ENCODE results near the gene PRDM5. TPM values are rescaled to one million over a fixed set of nuclear protein-coding genes. Genes with fewer than 3 reads are reported as not detected.

PRDM5 gene
- total and polyA plus RNA-seq, 10 of the 15 experiments (the other 5 are each of a cell fraction or from before 2014, with no cell fraction given): 0.07 TPM; not detected in 9

DNA sequence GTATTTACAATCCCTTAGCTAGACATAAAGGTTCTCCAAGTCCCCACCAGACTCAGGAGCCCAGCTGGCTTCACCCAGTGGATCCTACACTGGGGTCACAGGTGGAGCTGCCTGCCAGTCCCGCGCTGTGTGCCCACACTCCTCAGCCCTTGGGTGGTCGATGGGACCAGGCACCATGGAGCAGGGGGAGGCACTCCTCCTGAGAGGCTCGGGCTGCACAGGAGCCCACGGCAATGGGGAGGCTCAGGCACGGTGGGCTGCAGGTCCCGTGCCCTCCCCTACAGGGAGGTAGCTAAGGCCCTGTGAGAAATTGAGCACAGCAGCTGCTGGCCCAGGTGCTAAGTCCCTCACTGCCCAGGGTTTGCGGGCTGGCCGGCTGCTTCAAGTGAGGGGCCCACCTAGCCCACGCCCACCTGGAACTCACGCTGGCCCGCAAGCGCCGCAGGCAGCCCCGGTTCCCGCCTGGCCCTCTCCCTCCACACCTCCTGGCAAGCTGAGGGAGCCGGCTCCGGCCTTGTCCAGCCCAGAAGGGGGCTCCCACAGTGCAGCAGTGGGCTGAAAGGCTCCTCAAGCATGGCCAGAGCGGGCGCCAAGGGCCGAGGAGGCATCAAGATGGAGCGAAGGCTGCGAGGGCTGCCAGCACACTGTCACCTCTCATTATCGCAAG is 113.9 kb downstream of the PRDM5 start:
- SMC1A ChIA-PET (ENCODE audit: uncharacterized antibody, unreplicated experiment): interaction anchor here (1.1 to 1.2 kb wide), 2 partner anchors 10 to 96 kb away, joined by 3 read pairs; no protein-coding TSS in a partner anchor
- no TSS peak for BruUV-seq (replicated peaks)
- intact Hi-C loops (cut with micrococcal nuclease; ENCODE audit: unreplicated experiment): loop anchor here (5.0 kb wide), 1 partner anchor 651 kb away; no protein-coding TSS in a partner anchor

DNA sequence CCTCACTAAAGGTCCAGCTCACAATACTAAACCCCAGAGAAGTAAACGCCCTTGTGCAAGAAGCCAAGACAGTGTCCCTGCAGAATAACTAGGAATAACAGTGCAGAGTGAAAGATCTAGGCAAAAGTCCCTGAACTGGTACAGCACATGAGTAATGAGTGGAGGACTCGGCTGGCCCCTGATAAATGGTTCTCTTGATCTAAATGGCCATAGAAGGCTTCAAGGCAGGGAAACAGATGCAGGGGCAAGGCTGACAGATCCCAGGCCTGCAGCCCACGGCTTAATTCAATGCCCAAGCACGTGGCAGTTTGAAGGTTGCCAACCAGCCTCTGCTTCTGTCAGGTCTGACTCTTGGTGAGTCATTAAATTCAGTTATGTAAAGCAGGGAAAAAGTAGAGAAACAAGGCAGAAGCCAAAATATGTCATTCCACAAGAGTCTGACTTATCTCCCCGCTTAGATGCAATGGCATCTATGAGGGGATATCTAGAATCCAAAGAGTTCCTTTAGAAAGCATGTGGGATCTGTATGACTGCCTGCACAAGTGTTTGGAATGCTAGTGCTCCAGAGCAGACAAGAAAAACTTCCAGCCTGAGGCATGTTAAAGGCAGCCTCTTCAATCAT is 121.3 kb downstream of the PRDM5 start:
- BruUV-seq (replicated peaks): no TSS peak
- H4K20me1 ChIP-seq (ENCODE audit: control insufficient read depth, insufficient read depth): no peaks in the 10 kb centered on the region
- ATAC-seq: no peak
- FAIRE-seq: no peak
- H3K9ac ChIP-seq (ENCODE audit: control insufficient read depth, insufficient read depth, low read length): no peak overlapping the region
- TF ChIP-seq CEBPB (IDR thresholded peaks at IDR 0.05; ENCODE audit: borderline replicate concordance in 1 of 2, low read depth in 2 of 2, low read length in 2 of 2) (no peak), YBX1 (IDR thresholded peaks at IDR 0.05) (no peak), HDGF (IDR thresholded peaks at IDR 0.05) (no peak), TAF1 (IDR thresholded peaks at IDR 0.05; ENCODE audit: borderline replicate concordance, low read depth, low read length) (no peak), ZZZ3 (IDR thresholded peaks at IDR 0.05; ENCODE audit: control insufficient read depth, insufficient read length, low read depth) (no peak), MYB (IDR thresholded peaks at IDR 0.05; ENCODE audit: borderline replicate concordance, low read depth, low read length) (no peak)
- TF ChIP-seq, protein P1, sequence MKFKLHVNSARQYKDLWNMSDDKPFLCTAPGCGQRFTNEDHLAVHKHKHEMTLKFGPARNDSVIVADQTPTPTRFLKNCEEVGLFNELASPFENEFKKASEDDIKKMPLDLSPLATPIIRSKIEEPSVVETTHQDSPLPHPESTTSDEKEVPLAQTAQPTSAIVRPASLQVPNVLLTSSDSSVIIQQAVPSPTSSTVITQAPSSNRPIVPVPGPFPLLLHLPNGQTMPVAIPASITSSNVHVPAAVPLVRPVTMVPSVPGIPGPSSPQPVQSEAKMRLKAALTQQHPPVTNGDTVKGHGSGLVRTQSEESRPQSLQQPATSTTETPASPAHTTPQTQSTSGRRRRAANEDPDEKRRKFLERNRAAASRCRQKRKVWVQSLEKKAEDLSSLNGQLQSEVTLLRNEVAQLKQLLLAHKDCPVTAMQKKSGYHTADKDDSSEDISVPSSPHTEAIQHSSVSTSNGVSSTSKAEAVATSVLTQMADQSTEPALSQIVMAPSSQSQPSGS (IDR thresholded peaks at IDR 0.05; ENCODE audit: low read length): no peak
- TF ChIP-seq, protein P2, sequence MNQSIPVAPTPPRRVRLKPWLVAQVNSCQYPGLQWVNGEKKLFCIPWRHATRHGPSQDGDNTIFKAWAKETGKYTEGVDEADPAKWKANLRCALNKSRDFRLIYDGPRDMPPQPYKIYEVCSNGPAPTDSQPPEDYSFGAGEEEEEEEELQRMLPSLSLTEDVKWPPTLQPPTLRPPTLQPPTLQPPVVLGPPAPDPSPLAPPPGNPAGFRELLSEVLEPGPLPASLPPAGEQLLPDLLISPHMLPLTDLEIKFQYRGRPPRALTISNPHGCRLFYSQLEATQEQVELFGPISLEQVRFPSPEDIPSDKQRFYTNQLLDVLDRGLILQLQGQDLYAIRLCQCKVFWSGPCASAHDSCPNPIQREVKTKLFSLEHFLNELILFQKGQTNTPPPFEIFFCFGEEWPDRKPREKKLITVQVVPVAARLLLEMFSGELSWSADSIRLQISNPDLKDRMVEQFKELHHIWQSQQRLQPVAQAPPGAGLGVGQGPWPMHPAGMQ (IDR thresholded peaks at IDR 0.05; ENCODE audit: borderline replicate concordance): no peak
- H3K27ac ChIP-seq (ENCODE audit: control insufficient read depth, insufficient read depth): no peak overlapping the region
- no peaks in the 10 kb centered on the region for H3K4me1 ChIP-seq (ENCODE audit: control insufficient read depth, insufficient read depth, low read length)
- no peak overlapping the region for H3K4me3 ChIP-seq
- in situ Hi-C loops (cut with MboI): no loop called here
- H3K36me3 ChIP-seq (ENCODE audit: control insufficient read depth in 2 of 2, insufficient read depth in 2 of 2, low read length in 1 of 2): no peaks in the 10 kb centered on the region
- WGBS (ENCODE audit: insufficient coverage, insufficient replicate concordance, low lambda C conversion rate, missing lambda C conversion rate): 10% methylated on average over 5 of the region's 5 CpGs
- DNase-seq (ENCODE audit: low read depth, low spot score): no peak
- no peaks in the 10 kb centered on the region for H3K79me2 ChIP-seq (ENCODE audit: control insufficient read depth, insufficient read depth, low read length)
- ChIA-PET POLR2A (no interaction called here), SMC1A (ENCODE audit: uncharacterized antibody, unreplicated experiment) (no interaction called here), CTCF (interaction anchor here (0.9 kb wide), 1 partner anchor 10 kb away, joined by 3 read pairs; no protein-coding TSS in a partner anchor), RAD21 (ENCODE audit: unreplicated experiment) (no interaction called here)
- no peak overlapping the region for H2AFZ ChIP-seq (ENCODE audit: control insufficient read depth, low read depth, low read length)
- H3K4me2 ChIP-seq (ENCODE audit: control insufficient read depth, insufficient read depth): no peak overlapping the region
- no peaks in the 10 kb centered on the region; a peak in 1 of 4 replicates for H3K27me3 ChIP-seq (replicated peaks in 1 of 2; ENCODE audit: control insufficient read depth in 2 of 2, insufficient read depth in 2 of 2, low read length in 1 of 2)
- intact Hi-C loops (cut with micrococcal nuclease; ENCODE audit: unreplicated experiment): no loop called here
- no peaks in the 10 kb centered on the region for H3K9me3 ChIP-seq (replicated peaks; ENCODE audit: control insufficient read depth, insufficient read depth, low read length)

More for the DNA sequence above, 113.9 kb downstream of the PRDM5 start:
- no peaks in the 10 kb centered on the region for H3K79me2 ChIP-seq (ENCODE audit: control insufficient read depth, insufficient read depth, low read length)
- TF ChIP-seq ATF7 (IDR thresholded peaks at IDR 0.05; ENCODE audit: low read depth) (no peak), NBN (IDR thresholded peaks at IDR 0.05) (no peak), EP300 (IDR thresholded peaks at IDR 0.05; ENCODE audit: borderline replicate concordance in 1 of 2, control insufficient read depth in 1 of 2, low read depth in 2 of 2, low read length in 2 of 2) (no peak), POLR2AphosphoS5 (IDR thresholded peaks at IDR 0.05; ENCODE audit: low read length) (no peak), JUND (IDR thresholded peaks at IDR 0.05; ENCODE audit: low read depth, low read length) (no peak), MEF2B (IDR thresholded peaks at IDR 0.05; ENCODE audit: partially characterized antibody, poor library complexity, severe bottlenecking) (no peak), NFYB (IDR thresholded peaks at IDR 0.05; ENCODE audit: insufficient read depth, low read depth, low read length) (no peak)
- H3K4me3 ChIP-seq: no peak overlapping the region
- no peak overlapping the region for H2AFZ ChIP-seq (ENCODE audit: control insufficient read depth, low read depth, low read length)
- in situ Hi-C loops (cut with MboI): no loop called here
- H4K20me1 ChIP-seq (ENCODE audit: control insufficient read depth, insufficient read depth): no peaks in the 10 kb centered on the region
- no peak for FAIRE-seq
- H3K4me2 ChIP-seq (ENCODE audit: control insufficient read depth, insufficient read depth): no peak overlapping the region
- H3K9me3 ChIP-seq (replicated peaks; ENCODE audit: control insufficient read depth, insufficient read depth, low read length): peaks cover 2% of the 10 kb centered on the region; the same call in 1 of the 3 replicates
- ChIA-PET POLR2A (no interaction called here), RAD21 (ENCODE audit: unreplicated experiment) (no interaction called here), CTCF (interaction anchor here (0.9 kb wide), 1 partner anchor 57 kb away, joined by 3 read pairs; no protein-coding TSS in a partner anchor)
- no peaks in the 10 kb centered on the region for H3K4me1 ChIP-seq (ENCODE audit: control insufficient read depth, insufficient read depth, low read length)
- H3K9ac ChIP-seq (ENCODE audit: control insufficient read depth, insufficient read depth, low read length): no peak overlapping the region
- H3K27me3 ChIP-seq (replicated peaks in 1 of 2; ENCODE audit: control insufficient read depth in 2 of 2, insufficient read depth in 2 of 2, low read length in 1 of 2): no peaks in the 10 kb centered on the region; a peak in 1 of 4 replicates
- no peak overlapping the region for H3K27ac ChIP-seq (ENCODE audit: control insufficient read depth, insufficient read depth)
- H3K36me3 ChIP-seq (ENCODE audit: control insufficient read depth in 2 of 2, insufficient read depth in 2 of 2, low read length in 1 of 2): no peaks in the 10 kb centered on the region
- DNase-seq (ENCODE audit: low read depth, low spot score): no peak
- no peak for ATAC-seq
- WGBS (ENCODE audit: insufficient coverage, insufficient replicate concordance, low lambda C conversion rate, missing lambda C conversion rate): 58% methylated on average over 23 of the region's 24 CpGs
